ENCODE data around the gene C2orf74.
"Not testable (repeated sequence)": the region's sequence is repeated elsewhere in the genome, so short reads cannot be mapped to it uniquely, and the experiment has no call there.

C2orf74 gene

GRCh38 chr2:61176755-61177726 lies 15.1 kb downstream of the C2orf74 start:
- DNase-seq, result peak; percentile 94

DNA sequence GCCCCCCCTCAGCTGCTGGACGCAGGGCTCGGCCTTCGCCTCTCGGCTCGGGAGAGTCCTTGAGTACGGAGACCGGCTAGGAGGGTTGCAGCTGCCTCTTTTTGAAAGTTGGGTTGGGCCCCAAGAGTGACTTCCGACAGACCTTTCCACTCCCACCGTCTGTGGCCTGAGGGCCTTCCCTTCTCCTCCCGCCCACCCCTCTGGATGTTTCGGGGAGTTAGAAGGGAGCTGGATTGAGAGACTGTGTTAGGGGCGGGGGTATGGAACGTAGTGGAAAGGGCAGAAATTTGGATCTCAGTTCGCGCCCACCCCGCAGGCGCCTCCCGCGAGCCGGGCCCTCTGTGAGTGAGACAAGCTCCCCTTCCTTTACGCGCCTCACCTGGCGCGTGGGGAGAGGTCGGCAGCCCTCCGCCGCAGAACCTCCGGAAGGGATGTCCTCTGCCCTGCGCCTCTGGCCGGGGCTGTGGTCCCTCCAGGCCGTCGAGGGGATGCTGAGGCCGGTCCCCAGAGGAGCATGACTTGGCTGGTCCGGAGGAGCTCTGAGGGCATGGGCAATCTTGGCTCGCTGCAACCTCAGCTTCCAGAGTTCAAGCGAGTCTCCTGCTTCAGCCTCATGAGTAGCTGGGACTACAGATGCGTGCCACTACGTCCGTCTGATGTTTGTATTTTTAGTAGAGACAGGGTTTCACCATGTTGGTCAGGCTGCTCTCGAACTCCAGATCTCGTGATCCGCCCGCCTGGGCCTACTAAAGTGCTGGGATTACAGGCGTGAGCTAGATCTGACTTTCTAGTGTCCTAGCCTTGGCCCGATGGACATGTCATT lies 15.9 kb downstream of the C2orf74 start:
- peak; percentile 32 for DNase-seq

GRCh38 chr2:61178603-61179545 lies 16.9 kb downstream of the C2orf74 start:
- no peak for DNase-seq

- DNase-seq, result no peak
Measured at GRCh38 chr2:61179701-61180639, 18.0 kb downstream of the C2orf74 start.

DNA sequence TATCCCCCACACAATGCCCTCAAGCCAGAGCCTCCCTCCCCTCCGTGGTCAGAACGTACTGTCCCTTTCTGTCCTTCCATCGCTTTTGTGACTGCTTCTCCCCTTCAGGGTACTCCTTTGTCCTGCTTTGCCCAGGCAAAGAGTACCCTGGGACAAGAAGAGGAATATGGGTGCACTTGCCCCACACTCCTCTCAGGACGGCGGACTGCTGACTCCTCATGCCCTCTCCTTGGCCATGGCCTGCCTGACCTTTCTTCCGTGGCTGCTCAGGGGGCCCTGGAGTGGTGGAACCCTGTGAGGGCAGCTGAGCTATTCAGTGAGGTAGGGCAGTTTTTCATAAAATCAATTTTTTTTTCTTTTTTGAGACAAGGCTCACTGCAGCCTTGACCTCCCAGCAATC lies 18.7 kb downstream of the C2orf74 start:
- DNase-seq, result no peak

- no peak for DNase-seq
Measured at GRCh38 chr2:61181382-61182058, 19.5 kb downstream of the C2orf74 start.

- DNase-seq, result no peak
Measured at GRCh38 chr2:61182059-61182383, 20.0 kb downstream of the C2orf74 start.

GRCh38 chr2:61183795-61184194 lies 21.8 kb downstream of the C2orf74 start:
- DNase-seq, result no peak

DNA sequence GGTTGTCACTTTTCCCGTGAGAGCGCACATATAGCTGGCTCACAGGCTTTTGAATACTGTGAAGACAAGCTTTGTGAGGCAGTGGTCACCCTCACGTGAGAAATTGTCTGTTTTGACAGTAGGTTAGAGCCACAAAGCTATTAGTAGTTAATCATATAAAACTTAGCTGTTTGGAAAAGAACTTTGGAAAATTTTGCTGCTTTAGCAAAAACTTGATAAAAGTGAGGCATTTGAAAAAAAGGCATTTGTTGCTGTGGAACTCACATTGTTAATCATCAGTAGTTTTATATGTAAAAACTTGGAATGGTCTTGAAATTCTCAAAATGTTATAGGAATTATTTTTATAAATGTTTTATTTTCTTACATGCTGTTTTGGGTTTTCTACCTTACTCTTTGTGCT lies 22.3 kb downstream of the C2orf74 start:
- DNase-seq, result no peak

GRCh38 chr2:61185231-61185728 lies 23.3 kb downstream of the C2orf74 start:
- DNase-seq, result no peak

- DNase-seq, result no peak
Measured at GRCh38 chr2:61187085-61187484, 25.1 kb downstream of the C2orf74 start.

- no peak for DNase-seq
Measured at GRCh38 chr2:61193670-61194561, 31.9 kb downstream of the C2orf74 start.

GRCh38 chr2:61194646-61195045 lies 32.7 kb downstream of the C2orf74 start:
- DNase-seq, result not testable (repeated sequence)

GRCh38 chr2:61196671-61197070 lies 34.7 kb downstream of the C2orf74 start:
- DNase-seq, result no peak

GRCh38 chr2:61205132-61205531 lies 43.1 kb downstream of the C2orf74 start:
- DNase-seq, result no peak

GRCh38 chr2:61210332-61210981 lies 48.5 kb downstream of the C2orf74 start:
- no peak for DNase-seq

GRCh38 chr2:61214171-61214570 lies 52.2 kb downstream of the C2orf74 start:
- DNase-seq, result no peak

Data from stimulated activated CD4-positive, alpha-beta T cell treated with anti-CD3 and anti-CD28 coated beads, Interleukin-1b, Interleukin-23, amount 100 ng/mL, for 48 hours (primary cell).